ENCODE results near the gene MLLT10. TPM values are rescaled to one million over a fixed set of nuclear protein-coding genes. Genes with fewer than 3 reads are reported as not detected.

Gene MLLT10
- polyA plus RNA-seq (2012; ENCODE audit: missing spikeins), result 31.1 TPM

DNA sequence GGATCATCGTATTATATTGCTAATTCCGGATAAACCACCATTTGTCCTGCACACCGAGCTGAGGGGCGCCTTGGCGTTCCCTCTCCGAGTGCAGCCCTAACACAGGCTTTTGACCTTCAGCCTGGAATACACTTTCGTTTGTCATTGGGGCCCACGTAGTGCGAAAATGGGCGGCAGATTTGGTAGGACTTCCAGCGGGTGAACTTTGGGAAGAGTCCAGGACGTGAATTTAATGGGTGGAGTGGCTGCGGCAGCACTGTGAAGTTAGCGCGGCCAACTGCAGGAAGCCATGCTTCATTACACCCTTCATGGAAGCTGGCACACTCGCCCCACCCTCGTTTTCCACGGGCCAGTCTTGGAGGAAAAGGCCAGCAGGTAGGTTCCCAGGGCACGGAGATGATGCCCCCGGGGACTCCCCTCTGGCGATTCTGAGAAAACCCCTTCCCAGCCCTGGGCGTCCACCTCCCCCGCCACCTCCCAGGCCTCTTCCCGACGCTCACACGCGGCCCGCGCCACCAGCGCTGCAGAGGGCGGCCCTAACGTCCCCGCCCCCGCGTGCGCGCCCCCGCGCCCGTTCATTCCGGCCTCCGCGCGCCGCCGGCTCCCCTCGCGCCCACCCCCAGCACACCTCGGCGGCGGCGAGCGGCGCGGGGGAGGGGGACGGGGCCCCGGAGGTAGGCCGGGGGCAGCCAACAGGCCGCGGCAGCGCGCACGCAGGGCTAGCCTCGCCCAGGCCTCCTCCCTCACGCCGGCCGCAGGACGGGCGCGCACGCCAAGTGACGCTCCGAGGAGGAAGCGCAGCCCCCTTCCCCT is at the start of gene MLLT10:
Gene MLLT10 (plus strand): TSS at position 766 of the 813 bp plus-strand sequence. CDS start 413 bp downstream, outside the sequence.
- DNase-seq (ENCODE audit: insufficient read length) (peak; percentile 87), FAIRE-seq (peak; percentile 99)

DNA sequence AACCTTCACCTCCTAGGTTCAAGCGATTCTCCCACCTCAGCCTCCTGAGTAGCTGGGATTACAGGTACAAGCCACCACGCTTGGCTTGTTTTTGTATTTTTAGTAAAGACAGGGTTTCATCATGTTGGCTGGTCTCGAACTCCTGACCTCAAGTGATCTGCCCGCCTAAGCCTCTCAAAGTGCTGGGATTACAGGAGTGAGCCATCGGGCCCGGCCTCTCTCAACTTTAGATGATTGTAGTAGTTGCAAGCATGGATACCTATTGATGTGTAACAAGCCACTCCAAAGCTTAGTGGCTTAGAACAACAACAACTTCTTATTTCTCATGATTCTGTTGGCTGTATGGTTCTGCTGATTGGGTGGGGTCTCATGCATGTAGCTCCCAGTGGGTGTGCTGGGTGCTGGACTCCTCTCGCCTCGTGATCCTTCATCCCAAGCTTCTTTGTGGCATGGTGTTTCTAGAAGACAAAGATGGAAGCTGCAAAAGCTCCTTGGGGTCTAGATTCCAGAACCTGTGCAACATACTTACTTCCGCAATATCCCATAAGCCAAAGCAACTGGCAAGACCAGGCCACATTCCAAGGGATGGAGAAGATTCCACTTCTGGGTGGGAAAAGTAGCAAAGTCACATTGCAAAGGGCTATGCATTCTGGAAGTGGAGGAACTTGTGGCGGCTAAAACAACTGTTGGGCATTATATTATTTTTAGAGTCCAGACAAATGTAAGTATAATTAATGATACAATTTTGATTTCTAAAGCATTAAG is 46.4 kb upstream of the MLLT10 start:
- DNase-seq (ENCODE audit: insufficient read length) (no peak), FAIRE-seq (no peak)
- TF ChIP-seq TAF1 (IDR thresholded peaks at IDR 0.05; ENCODE audit: borderline replicate concordance, low read depth, low read length) (no peak), POLR2AphosphoS5 (IDR thresholded peaks at IDR 0.05; ENCODE audit: low read depth, low read length) (no peak), POLR2A (IDR thresholded peaks at IDR 0.05; ENCODE audit: low read depth, low read length) (no peak)

More for the DNA sequence above, at the start of gene MLLT10:
- TF ChIP-seq TAF1 (IDR thresholded peaks at IDR 0.05; ENCODE audit: borderline replicate concordance, low read depth, low read length), result peak; percentile 44; the same call in 1 of the 2 replicates
- 0 out of 2 replicates have a peak, but pooled peaks have one; percentile 61 for TF ChIP-seq POLR2AphosphoS5 (IDR thresholded peaks at IDR 0.05; ENCODE audit: low read depth, low read length)
- peak; percentile 86 for TF ChIP-seq POLR2A (IDR thresholded peaks at IDR 0.05; ENCODE audit: low read depth, low read length)

DNA sequence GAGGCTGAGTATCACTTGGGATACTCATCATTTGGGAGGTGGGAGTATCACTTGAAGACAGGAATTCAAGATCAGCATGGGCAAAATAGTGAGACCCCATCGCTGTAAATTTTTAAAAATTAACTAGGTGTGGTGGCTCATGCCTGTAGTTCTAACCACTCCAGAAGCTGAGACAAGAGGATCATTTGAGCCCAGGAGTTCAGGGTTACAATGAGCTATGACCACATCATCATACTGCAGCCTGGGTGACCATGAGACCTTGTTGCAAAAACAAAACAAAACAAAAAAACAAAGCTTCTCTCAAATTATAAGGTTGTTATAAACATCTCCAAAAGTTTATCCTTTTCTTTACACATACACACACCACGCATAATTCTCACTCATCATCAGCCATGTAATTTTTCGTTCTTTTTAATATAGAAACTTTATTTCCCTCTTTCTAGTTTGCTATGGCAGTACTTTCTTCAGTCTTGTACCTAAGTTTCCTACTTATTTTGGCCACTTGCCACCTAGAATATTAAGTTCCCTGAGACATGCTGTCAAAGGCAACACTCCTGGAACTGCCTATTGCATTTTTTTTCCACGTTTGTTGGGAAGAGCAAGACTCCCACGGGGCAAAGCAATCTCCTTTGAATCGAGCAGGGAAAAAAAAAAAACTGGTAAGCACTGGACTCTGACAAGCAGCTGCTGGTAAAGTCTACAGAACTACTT is 45.6 kb upstream of the MLLT10 start:
- TF ChIP-seq POLR2A (IDR thresholded peaks at IDR 0.05; ENCODE audit: low read depth, low read length) (no peak), POLR2AphosphoS5 (IDR thresholded peaks at IDR 0.05; ENCODE audit: low read depth, low read length) (no peak), TAF1 (IDR thresholded peaks at IDR 0.05; ENCODE audit: borderline replicate concordance, low read depth, low read length) (no peak)
- DNase-seq (ENCODE audit: insufficient read length) (no peak), FAIRE-seq (no peak)

DNA sequence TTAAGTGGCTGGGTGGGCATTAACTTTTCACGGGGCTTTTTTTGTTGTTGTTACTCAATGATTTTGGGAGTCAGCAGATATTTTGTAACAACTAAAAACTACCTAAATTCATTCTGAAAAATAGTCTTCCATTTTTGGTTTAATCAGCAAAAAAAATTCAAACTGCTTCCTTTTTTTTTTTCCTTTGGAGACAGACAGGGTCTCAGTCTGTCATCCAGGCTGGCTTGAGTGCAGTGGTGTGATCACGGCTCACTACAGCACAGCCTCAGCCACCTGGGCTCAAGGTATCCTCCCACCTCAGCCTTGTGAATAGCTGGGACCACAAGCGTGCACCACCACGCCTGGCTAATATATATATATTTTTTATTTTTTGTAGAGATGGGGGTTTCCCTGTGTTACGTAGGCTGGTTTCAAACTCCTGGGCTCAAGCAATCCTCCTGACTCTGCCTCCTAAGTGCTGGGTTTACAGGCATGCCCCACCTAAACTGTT is 45.0 kb upstream of the MLLT10 start:
- TF ChIP-seq POLR2A (IDR thresholded peaks at IDR 0.05; ENCODE audit: low read depth, low read length) (no peak), POLR2AphosphoS5 (IDR thresholded peaks at IDR 0.05; ENCODE audit: low read depth, low read length) (no peak), TAF1 (IDR thresholded peaks at IDR 0.05; ENCODE audit: borderline replicate concordance, low read depth, low read length) (no peak)
- FAIRE-seq, result peak; percentile 24
- DNase-seq (ENCODE audit: insufficient read length), result no peak

DNA sequence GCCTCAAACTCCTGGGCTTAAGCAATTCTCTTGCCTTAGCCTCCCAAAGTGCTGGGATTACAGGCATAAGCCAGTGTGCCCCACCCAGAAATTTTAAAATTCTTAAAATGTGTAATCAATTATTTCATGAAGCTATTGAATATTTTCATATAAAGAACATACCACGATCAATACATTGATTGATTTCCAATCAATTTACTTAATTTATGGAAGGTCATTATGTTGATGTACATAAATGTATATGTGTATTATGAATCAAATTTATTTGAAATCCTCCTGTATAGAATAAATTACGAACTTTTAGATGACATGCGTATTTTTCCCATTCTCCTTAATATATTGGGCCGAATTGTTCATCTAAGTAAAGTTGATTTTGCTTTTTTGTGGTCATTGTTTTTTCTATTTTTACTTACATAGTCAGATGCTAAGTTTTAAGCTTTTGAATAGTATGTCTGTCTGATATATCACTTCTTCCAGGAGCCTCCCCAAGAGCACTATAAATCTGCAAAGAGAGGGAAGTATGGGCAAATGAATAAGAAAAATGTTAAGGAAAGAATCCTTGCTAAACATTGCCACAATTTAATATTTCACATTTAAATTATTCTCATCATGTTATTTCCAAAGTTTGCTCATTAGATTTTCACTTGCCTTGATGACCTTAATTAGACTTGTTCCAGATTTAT is 43.9 kb upstream of the MLLT10 start:
- DNase-seq (ENCODE audit: insufficient read length) (no peak), FAIRE-seq (no peak)
- TF ChIP-seq TAF1 (IDR thresholded peaks at IDR 0.05; ENCODE audit: borderline replicate concordance, low read depth, low read length) (no peak), POLR2AphosphoS5 (IDR thresholded peaks at IDR 0.05; ENCODE audit: low read depth, low read length) (no peak), POLR2A (IDR thresholded peaks at IDR 0.05; ENCODE audit: low read depth, low read length) (no peak)

DNA sequence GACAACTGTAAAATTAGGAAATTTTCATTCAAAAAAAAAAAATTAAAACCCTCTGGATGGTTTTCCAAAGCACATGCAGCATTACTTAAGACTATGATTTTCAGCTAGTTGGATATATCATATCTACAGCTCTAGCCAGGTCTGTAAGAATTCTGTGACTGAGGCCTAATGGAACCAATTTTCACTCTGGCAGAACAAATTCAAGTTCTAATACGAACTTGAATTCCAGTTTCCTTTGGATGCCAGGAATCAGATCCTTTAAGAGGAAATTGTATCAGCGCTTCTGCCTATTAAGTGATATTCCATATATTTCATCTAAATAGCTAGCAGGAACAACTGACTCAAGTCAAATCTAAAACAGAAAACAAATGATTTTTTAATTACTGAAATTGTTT is 43.3 kb upstream of the MLLT10 start:
- TF ChIP-seq POLR2A (IDR thresholded peaks at IDR 0.05; ENCODE audit: low read depth, low read length), result no peak
- TF ChIP-seq POLR2AphosphoS5 (IDR thresholded peaks at IDR 0.05; ENCODE audit: low read depth, low read length), result no peak
- TF ChIP-seq TAF1 (IDR thresholded peaks at IDR 0.05; ENCODE audit: borderline replicate concordance, low read depth, low read length), result no peak
- FAIRE-seq (no peak), DNase-seq (ENCODE audit: insufficient read length) (no peak)

DNA sequence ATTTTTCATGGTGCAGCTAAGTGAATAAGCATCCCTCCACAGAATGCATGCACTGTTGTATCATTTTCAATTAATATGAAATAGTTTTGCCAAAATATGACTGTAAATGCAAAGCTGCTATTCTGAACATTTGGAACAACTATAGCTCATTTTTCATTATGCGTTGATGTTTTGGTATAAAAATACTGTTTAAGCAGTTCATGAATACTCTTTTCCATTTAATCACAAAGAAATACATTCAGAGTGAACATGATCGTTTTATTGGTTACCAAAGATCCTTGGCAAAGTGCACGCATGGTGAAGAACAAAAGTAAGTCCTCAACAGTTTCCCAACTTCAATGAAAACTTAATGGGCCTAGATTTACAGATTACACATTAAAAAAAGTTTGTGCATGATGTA is 41.6 kb upstream of the MLLT10 start:
- TF ChIP-seq TAF1 (IDR thresholded peaks at IDR 0.05; ENCODE audit: borderline replicate concordance, low read depth, low read length) (no peak), POLR2AphosphoS5 (IDR thresholded peaks at IDR 0.05; ENCODE audit: low read depth, low read length) (no peak), POLR2A (IDR thresholded peaks at IDR 0.05; ENCODE audit: low read depth, low read length) (no peak)
- FAIRE-seq (no peak), DNase-seq (ENCODE audit: insufficient read length) (no peak)

DNA sequence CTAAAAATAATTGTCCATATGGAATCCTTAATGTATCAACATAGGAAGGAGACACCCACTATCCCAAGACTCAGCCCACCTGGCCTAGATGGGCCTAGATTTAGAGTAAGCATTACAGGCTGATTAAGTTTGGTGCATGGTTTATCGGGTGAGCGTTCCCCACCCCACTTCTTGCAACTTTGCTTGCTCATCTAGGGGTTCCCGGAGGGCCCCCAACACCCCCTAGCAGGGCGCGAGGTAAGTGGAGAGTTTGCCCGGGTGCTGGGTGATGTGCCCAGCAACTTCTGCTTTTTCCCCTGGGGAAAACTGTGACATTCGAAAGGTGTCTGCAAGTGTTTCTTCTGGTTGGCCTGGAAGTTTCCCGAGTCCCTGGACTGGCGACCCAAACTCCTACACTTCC is 40.2 kb upstream of the MLLT10 start:
- no peak for TF ChIP-seq POLR2A (IDR thresholded peaks at IDR 0.05; ENCODE audit: low read depth, low read length)
- no peak for TF ChIP-seq POLR2AphosphoS5 (IDR thresholded peaks at IDR 0.05; ENCODE audit: low read depth, low read length)
- no peak for TF ChIP-seq TAF1 (IDR thresholded peaks at IDR 0.05; ENCODE audit: borderline replicate concordance, low read depth, low read length)
- FAIRE-seq, result no peak
- no peak for DNase-seq (ENCODE audit: insufficient read length)

DNA sequence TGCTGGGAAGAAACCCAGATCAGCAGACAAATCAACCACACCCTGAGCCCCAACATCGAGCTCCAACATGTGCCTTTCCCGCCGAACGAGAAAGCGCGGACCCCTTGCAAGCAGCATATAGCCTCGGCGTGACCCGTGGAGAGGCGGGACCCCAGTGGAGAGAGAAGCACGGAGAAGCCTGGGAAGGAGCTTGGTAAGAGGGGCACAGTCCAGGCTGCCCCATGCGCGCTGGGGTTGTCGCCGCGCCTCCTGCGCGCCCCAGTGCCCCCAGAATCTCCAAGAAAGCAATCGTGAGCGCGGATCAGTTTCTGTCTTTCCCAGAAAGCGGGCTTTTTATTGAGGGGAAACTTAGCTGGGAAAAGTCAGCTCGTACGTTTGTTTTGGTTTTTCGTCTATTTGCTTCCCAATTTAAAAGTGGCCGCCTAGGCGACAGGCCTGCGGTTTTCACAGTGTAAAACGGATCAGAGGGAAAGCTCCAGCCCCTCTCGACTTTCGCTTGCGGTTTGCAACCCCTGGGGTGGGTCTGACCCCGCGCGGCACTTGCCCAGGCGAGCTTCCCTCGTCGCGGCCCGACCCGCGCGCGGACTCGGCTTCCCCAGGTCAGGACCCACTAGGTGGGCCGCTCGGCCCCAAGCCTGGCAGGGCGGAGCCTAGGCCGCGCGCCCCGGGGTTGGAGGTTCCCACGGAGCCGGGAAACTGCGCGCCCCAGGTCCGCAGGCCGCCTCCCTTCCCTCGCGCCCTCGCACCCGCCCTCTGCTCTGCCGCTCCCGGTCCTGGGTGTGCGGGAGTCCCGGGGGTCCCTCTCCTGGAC is 39.6 kb upstream of the MLLT10 start:
- DNase-seq (ENCODE audit: insufficient read length) (no peak), FAIRE-seq (peak; percentile 54)
- TF ChIP-seq POLR2A (IDR thresholded peaks at IDR 0.05; ENCODE audit: low read depth, low read length), result no peak
- no peak for TF ChIP-seq TAF1 (IDR thresholded peaks at IDR 0.05; ENCODE audit: borderline replicate concordance, low read depth, low read length)
- no peak for TF ChIP-seq POLR2AphosphoS5 (IDR thresholded peaks at IDR 0.05; ENCODE audit: low read depth, low read length)
